SK-N-MC (cell line): ENCODE measurements around the gene CABYR.

Source experiments
- EZH2 ChIP-seq: fragments of 200-600 bp; sonication (generic); IDR thresholded peaks from one replicate; pipeline ENCODE4 v1.6.1; 2017; ENCODE audit warnings: antibody characterized with exemption
- POLR2AphosphoS5 ChIP-seq: IDR thresholded peaks from 2 replicates; pipeline ENCODE4 v1.6.1; 2012; ENCODE audit warnings: mild to moderate bottlenecking, low read depth, low read length, borderline replicate concordance

GRCh38 chr18:24189664-24190346, 50.9 kb downstream of the CABYR start:
- TF ChIP-seq POLR2AphosphoS5 (no peak), EZH2 (no peak)
